Esophagus squamous epithelium (tissue), 4 donors: Measurements from ENCODE around the gene CSF1R.

Experiments used
- CTCF ChIP-seq, 6 experiments: fragments of 450-650 bp in 4 of 6; fragments of 200-600 bp in 2 of 6; sonication (generic) in 2 of 6; IDR thresholded peaks; one replicate each; pipeline ENCODE4 v1.5.1; 2016 to 2019; ENCODE audit warnings: antibody characterized with exemption in 6 of 6, mild to moderate bottlenecking in 4 of 6, moderate library complexity in 4 of 6
- POLR2A ChIP-seq, 4 donors: fragments of 450-650 bp; IDR thresholded peaks; one replicate each; pipeline ENCODE4 v1.6.1; 2017; ENCODE audit warnings: antibody characterized with exemption in 4 of 4, mild to moderate bottlenecking in 4 of 4, moderate library complexity in 3 of 4

- TF ChIP-seq CTCF (IDR thresholded peaks at IDR 0.05) (no peak), POLR2A (IDR thresholded peaks at IDR 0.05) (no peak)
Observed at GRCh38 chr5:150121448-150122157, 35.2 kb upstream of the CSF1R start.
